HG02981 (cell line): ENCODE results near the gene ARRDC2.

ENCODE experiments used
- ATAC-seq: cut with Tn5 transposase; IDR thresholded peaks from one replicate; pipeline ENCODE4 v1.9.1; 2021; ENCODE audit warnings: mild to moderate bottlenecking, moderate library complexity; ENCODE audit not compliant: unreplicated experiment

ARRDC2 gene

GRCh38 chr19:18057557-18057956 is 49.6 kb downstream of the ARRDC2 start:
- ATAC-seq: no peak

GRCh38 chr19:18058208-18059009 is 50.4 kb downstream of the ARRDC2 start:
- ATAC-seq: no peak

GRCh38 chr19:18059297-18059696 is 51.3 kb downstream of the ARRDC2 start:
- no peak for ATAC-seq

- ATAC-seq: no peak
Measured at GRCh38 chr19:18059902-18060301, 51.9 kb downstream of the ARRDC2 start.

- no peak for ATAC-seq
Measured at GRCh38 chr19:18060472-18060871, 52.5 kb downstream of the ARRDC2 start.

GRCh38 chr19:18062028-18062427 is 54.1 kb downstream of the ARRDC2 start:
- ATAC-seq: no peak

GRCh38 chr19:18063463-18063862 is 55.5 kb downstream of the ARRDC2 start:
- ATAC-seq: no peak
